Measurements from ENCODE around the gene MCF2L.

Gene MCF2L

GRCh38 chr13:113145496-113145895, 176.5 kb downstream of the MCF2L start:
- no peak for DNase-seq (ENCODE audit: low read depth in 1 of 2, low spot score in 1 of 2)

DNA sequence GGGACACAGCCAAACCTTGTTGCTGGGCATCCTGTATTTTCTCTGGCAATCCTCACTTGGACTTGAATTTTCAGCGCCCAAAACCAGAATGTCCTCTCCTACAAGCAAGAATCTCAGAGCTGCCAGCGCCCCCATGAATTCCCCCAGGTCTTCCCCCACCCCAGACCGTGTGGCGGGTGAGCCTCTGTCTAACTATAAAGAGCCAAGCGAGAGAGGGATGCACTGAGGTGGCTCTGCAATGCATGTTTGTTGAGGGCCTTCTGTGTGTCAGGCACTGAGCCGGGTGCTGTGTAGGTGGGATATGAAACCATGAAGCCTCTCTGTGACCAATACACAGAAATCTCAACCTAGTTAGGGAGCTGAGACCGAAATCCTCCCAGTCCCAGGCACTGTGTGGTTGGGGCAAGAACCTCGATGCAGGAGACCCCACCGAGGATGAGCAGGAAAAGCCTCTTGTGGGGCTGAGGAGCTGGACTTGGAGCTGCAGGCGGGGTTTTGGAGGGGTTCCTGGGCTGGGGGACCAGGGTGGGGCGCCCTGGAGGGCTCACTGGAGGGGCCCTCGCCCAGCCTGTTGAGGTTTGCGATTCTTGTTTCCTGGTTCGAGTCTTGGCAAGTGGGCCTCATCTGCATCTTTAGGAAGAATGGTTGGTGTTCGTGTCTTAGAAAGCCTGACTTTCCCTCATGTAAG, 177.0 kb downstream of the MCF2L start:
- DNase-seq (ENCODE audit: low read depth in 1 of 2, low spot score in 1 of 2): no peak

GRCh38 chr13:113146750-113147149, 177.7 kb downstream of the MCF2L start:
- no peak for DNase-seq (ENCODE audit: low read depth in 1 of 2, low spot score in 1 of 2)

- DNase-seq (ENCODE audit: low read depth in 1 of 2, low spot score in 1 of 2): no peak
Observed at GRCh38 chr13:113147206-113147605, 178.2 kb downstream of the MCF2L start.

- DNase-seq (ENCODE audit: low read depth in 1 of 2, low spot score in 1 of 2): no peak
Observed at GRCh38 chr13:113148407-113148806, 179.4 kb downstream of the MCF2L start.

- no peak for DNase-seq (ENCODE audit: low read depth in 1 of 2, low spot score in 1 of 2)
Observed at GRCh38 chr13:113148940-113149503, 180.0 kb downstream of the MCF2L start.

Measured in activated T-helper 1 cell treated with anti-CD3 and anti-CD28 coated beads, Interleukin-2, amount 50 U/mL, for 16 hours (primary cell).